COLO829 (cell line): ENCODE data around the gene TTC31.
A peak's percentile ranks its signal among the peaks of the same experiment; 100 is the strongest.

Experiments
- DNase-seq: peaks from one replicate; pipeline ENCODE4 v3.0.0; 2012; ENCODE audit warnings: low spot score

The TTC31 gene

DNA sequence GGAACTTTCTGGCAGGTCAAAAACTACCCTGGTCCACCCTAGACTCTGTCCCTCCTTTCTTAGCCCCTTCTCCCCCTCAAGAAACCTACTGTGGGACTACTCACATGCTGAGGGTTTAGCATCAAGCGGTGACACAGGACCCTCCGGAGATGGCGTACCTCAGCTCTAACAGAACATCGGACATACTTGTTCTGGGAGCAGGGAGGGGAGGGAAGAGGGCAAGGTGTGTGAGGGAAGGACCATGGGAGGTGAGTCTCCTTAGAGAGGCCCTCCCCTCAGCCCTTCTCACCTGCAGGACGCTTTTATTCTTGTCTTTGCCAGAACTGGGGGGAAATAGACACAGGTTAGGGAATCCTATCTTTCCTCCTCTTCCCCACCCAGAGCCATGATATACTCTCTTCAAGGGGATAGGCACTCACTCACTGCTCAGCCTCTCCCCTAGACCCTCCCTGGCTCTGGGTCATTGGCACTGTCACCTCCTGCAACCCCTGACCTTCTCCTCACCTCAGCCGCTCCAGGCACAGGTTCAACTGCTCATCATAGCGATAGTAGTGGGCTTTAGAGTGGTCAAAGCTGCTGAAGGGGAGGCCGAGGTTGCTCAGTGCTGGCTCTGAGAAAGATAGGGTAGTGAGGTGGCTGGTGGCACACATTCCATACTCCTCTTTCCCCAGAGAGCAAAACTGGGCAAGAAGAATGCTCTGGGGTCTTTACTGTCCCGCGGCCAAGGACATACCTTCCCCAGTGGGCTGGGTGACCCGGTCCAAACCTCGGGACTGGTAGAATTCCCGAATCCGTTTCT is 22.8 kb downstream of the TTC31 start:
- no peak for DNase-seq

DNA sequence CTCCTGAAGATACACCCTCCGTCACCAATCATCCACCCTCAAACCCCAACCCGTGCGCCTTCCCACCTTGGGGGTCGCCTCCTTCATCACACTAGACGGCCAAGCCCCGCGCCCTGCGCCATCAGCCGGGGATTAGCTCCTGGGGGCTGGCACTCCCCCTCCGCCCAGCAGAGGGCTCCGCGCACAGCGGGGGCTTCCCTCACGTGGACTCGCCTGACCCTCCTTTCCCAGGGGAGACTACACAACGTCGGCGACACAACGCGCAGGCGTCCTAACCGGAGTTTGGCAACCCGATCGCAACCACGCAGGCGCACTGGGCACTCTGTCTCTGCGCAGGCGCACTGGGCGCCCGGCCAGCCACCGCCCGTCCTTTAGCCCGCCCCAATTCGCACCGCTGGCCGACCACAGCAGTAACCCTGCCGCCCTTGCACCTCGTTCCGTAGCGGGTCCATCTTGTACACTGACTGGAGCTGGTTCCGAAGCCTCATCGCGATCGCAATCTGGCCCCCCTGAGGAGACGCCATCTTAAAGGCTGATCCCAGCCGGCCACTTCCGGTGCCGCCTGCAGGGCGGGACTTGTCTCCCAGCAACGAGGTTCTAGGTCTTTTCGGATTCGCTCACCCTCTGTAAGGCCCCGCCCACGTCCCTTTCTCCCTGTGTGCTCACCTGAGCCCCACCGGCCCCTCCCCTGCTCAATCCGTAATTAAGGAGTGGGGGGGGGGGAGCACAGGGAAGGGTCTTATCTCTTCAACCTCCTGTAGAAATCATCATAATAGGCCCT is 24.5 kb downstream of the TTC31 start, which contains the start of gene PCGF1:
PCGF1 (minus strand) TSS at position 551 of the 781 bp plus-strand sequence; CDS start at position 524, 27 bp downstream.
- DNase-seq, result peak; percentile 96

GRCh38 chr2:74507926-74508520 is 25.1 kb downstream of the TTC31 start:
- no peak for DNase-seq

DNA sequence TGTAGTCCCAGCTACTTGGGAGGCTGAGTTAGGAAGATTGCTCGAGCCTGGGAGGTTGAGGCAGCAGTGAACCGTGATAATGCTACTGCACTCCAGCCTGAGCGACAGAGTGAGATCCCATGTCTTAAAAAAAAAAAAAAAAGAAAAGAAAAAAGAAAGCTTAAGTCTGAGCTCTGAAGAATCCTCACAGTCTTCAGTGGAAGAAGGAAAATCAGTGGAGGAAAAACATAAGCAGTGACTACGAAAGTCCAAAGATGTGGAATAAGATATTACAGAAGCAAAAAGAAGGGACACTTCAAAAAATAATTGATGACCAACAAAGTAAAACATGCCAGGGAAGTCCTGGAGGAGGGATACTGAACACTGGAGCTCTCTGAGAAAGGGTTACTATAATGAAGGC is 27.4 kb downstream of the TTC31 start:
- no peak for DNase-seq

GRCh38 chr2:74511104-74511989 is 28.5 kb downstream of the TTC31 start:
- DNase-seq, result no peak

GRCh38 chr2:74512744-74513604 is 30.1 kb downstream of the TTC31 start:
- DNase-seq, result no peak

- DNase-seq, result no peak
Observed at GRCh38 chr2:74513605-74514367, 30.9 kb downstream of the TTC31 start.

GRCh38 chr2:74514368-74515270 is 31.7 kb downstream of the TTC31 start, which contains the start of gene TLX2:
Gene TLX2, plus strand, starts transcription at chr2:74514450. Its CDS starts 357 bp downstream, at chr2:74514807.
- no peak for DNase-seq

GRCh38 chr2:74515271-74515980 is 32.5 kb downstream of the TTC31 start:
- DNase-seq, result no peak

DNA sequence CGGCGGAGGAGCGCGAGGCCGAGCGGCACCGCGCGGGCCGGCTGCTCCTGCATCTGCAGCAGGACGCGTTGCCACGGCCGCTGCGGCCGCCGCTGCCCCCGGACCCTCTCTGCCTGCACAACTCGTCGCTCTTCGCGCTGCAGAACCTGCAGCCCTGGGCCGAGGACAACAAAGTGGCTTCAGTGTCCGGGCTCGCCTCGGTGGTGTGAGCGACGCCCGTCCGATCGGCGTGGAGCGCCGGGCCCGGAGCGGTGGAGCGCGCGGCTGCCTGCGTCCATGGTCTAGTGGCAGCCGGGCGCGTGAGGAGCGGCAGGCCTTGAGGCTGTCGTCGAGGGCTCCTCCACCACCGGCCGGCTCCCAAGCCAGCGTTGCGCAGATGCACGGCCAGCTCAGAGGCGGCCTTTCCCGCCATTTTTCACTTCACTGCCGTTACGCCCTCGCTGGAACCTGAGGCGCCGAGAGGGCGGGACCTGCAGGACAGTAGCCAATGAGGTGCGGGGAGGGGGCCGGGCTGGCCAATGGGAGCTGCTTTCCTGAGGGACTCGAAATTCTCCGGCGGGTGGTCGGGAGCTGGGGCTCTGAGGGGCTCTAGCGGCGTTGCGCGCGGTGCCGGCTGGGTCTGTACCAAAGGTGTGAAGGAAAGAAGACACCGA is 33.2 kb downstream of the TTC31 start:
- DNase-seq, result no peak

- no peak for DNase-seq
Observed at GRCh38 chr2:74516650-74517049, 33.8 kb downstream of the TTC31 start.

DNA sequence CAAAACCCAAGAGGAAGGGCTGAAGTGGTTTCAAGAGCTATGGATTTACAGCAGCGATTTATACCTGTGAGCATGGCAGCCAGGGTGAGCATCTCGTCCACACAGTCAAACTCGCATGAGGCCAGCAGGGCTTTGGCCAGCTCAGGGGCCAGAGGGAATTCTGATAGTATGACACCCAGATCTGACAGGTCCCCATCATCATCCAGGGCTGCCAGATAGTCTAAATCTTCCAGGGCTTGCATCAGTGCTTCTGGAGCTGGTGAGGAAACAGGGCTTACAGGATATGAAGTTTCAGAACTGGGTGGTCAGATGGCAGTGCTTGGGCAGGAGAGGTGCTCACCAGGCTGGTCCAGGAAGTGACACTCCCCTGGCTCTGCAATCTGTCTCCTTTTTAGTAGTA is 39.6 kb downstream of the TTC31 start:
- DNase-seq, result no peak

DNA sequence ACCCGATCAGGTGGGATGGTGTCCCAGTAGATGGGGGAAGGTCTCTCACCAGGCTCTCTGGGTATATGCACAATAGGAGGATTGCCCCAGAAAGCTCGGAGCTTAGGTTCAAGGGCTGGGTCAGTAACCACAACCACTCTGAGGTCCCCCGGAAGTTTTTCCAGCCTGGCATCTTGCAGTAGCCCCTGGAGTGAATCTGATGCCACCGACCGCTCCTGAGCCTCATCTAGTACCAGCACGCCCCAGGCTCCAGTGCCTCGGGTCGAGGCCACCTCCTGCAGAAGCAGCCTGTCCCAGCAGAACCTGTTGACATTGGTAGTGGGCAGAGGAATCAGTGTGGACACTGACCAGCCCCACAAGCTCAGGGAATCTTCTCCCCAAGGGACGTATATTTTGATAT is 41.1 kb downstream of the TTC31 start:
- no peak for DNase-seq

DNA sequence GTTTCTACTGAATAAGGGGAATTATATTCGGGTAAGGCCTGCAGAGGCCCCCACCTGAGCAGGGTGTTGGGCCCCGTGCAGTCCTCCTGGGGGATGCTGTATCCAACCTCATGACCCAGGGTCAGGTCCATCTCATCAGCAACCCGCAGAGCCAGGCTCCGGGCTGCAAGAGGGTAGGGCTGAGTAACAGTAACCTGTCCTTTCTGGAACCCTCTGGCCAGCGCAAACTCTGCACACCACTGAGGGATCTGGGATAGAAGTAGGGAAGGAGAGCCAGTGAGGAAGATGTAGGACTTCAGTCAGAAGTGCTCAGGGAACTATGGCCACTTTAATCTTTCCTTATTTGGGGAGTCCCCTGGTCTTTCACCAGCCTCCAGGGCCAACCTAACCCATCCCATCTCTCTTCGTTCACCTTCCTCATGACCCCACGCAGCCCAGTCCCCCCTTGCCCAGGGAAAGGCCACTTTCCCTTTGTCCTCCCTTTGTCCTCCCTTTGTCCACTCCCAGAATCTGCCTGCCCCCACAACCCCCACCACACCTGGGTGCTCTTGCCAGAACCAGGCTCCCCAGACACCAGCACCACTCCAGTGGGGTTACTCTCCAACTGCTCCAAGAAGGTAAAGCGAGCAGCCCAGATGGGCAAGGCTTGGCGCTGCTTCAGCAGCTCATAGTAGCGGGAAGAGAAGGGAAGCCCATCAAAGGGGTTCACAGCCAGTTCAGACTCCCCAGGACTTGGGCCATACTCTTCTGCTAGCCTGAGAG is 42.3 kb downstream of the TTC31 start:
- DNase-seq, result no peak

DNA sequence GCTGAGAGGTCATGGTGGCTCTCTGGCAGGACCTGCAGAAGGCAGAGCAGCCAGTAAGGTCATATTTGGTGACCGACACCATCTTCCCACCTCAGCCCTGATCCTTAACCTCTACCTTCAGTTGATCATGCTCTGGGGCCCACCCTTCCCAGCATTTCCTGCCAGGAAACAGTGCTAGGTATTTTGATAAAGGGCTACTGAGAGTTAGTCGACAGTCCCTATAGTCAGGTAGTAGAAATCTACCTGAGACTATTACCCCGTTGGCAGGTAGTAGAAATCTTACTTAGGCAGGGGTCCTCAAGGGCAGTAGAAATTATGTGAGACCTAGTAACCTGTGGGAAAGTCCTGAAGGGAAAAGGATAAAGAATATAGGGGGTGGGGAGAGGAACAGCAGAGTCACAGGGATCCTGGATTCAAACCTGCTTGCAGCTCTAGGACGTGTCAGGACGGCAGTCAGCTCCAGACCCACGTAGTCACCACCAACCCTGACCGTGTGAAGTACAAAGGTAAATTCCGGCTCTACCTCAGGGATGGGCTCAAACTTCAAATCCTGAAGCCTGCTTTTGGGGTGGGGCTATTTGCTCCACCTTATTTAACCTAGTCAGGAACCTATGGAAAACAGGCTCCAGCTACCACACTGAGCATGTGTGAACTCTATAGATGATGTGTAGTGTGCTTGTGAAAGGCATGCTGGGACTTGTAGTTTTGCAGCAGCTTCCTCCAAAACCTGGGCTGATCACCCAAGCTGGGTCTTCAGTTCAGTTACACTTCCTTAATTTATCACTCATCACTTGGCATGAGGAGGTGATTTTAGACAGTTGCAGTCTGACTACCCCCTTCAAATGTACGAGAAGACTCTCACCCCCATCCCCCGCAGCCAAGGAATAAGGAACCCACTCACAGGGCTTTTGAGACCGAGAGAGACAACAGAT is 43.1 kb downstream of the TTC31 start, which contains the start of gene DQX1:
DQX1 (minus strand) TSS at position 515 of the 932 bp plus-strand sequence; CDS start at position 13, 502 bp downstream.
- DNase-seq, result peak; percentile 63
